SK-N-SH (cell line): ENCODE results near the gene SLC36A3.

ENCODE experiments used
- CTCF ChIP-seq: fragments of 200-600 bp; sonication (generic); IDR thresholded peaks from 2 replicates; pipeline ENCODE4 v1.6.1; 2017; ENCODE audit warnings: antibody characterized with exemption, mild to moderate bottlenecking, moderate library complexity
- FOXJ3 ChIP-seq: sonication (generic); formaldehyde crosslinking; IDR thresholded peaks from 2 replicates; pipeline ENCODE4 v1.5.1; 2020; ENCODE audit warnings: mild to moderate bottlenecking, missing genetic modification reagents

- TF ChIP-seq FOXJ3 = no peak
- TF ChIP-seq CTCF = no peak
These were observed 41.7 kb upstream of the SLC36A3 start for GRCh38 chr5:151345187-151345807.
